ENCODE results near the gene GNGT2.

The GNGT2 gene

DNA sequence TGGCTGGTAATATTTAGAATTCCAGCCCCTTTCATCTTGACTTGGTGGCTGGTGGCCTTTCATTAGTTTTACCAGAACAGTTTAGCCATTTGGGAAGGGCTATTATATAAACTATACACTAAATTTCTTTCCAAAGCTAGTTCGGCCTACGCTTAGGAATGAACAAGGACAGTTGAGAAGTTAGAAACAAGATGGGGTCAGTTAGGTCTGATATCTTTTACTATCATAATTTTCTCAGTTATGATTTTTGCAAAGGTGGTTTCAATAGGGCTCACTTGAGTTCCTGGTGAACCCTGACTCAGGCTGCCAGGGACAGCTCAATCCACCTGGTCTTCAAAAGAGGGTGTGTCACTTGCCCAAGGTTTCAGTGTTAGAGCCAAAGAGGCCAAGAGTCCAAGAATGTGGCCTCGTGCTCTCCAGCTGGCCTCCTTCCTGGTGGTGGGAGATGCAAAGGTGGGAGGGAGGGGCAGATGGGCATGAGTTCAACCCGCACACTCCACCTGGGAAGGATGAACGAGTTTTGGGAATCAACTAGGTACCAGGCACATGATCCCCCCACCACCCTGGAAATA, 24.2 kb upstream of the GNGT2 start:
- no peak overlapping the region for H3K9ac ChIP-seq (ENCODE audit: low read depth, low read length)
- H3K4me1 ChIP-seq (ENCODE audit: insufficient read depth, low read length), result peaks cover 14% of the 10 kb centered on the region
- ATAC-seq (ENCODE audit: insufficient read depth, low read depth) (no peak), DNase-seq (no peak)
- H2AFZ ChIP-seq (ENCODE audit: low read depth, low read length), result no peak overlapping the region
- H3K27ac ChIP-seq (ENCODE audit: low read length), result no peak overlapping the region
- no peaks in the 10 kb centered on the region for H3K79me2 ChIP-seq (ENCODE audit: insufficient read depth, low read length)
- H3K27me3 ChIP-seq (ENCODE audit: insufficient read depth, low read length, poor library complexity), result peaks cover 15% of the 10 kb centered on the region
- no peak overlapping the region for H3K4me2 ChIP-seq (ENCODE audit: insufficient read depth, low read length)
- H4K20me1 ChIP-seq (ENCODE audit: insufficient read depth, low read length), result no peaks in the 10 kb centered on the region
- H3K4me3 ChIP-seq (ENCODE audit: low read depth in 1 of 2, low read length in 2 of 2), result no peak overlapping the region
- no peaks in the 10 kb centered on the region for H3K36me3 ChIP-seq (ENCODE audit: insufficient read depth, low read length)
- TF ChIP-seq, protein P1, sequence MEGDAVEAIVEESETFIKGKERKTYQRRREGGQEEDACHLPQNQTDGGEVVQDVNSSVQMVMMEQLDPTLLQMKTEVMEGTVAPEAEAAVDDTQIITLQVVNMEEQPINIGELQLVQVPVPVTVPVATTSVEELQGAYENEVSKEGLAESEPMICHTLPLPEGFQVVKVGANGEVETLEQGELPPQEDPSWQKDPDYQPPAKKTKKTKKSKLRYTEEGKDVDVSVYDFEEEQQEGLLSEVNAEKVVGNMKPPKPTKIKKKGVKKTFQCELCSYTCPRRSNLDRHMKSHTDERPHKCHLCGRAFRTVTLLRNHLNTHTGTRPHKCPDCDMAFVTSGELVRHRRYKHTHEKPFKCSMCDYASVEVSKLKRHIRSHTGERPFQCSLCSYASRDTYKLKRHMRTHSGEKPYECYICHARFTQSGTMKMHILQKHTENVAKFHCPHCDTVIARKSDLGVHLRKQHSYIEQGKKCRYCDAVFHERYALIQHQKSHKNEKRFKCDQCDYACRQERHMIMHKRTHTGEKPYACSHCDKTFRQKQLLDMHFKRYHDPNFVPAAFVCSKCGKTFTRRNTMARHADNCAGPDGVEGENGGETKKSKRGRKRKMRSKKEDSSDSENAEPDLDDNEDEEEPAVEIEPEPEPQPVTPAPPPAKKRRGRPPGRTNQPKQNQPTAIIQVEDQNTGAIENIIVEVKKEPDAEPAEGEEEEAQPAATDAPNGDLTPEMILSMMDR (IDR thresholded peaks at IDR 0.05; ENCODE audit: borderline replicate concordance, extremely low read depth, low read length, poor library complexity, severe bottlenecking), result no peak
- no peak for TF ChIP-seq EZH2 (IDR thresholded peaks at IDR 0.05; ENCODE audit: borderline replicate concordance, low read depth, low read length, severe bottlenecking)
- no peaks in the 10 kb centered on the region for H3K9me3 ChIP-seq (ENCODE audit: insufficient read depth, low read length, severe bottlenecking)

DNA sequence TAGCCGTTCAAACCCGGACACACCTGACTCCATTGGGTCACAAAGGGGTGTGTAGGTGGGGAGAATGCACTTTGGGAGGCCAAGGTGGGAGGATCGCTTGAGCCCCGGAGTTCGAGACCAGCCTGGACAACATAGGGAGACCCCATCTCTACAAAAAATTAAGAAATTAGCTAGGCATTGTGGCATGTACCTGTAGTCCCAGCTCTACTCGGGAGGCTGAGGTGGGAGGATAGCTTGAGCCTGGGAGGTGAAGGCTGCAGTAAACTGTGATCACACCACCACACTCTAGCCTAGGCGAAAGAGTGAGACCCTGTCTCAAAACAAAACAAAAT, 21.2 kb upstream of the GNGT2 start:
- 0 out of 2 replicates have a peak overlapping the region, but pooled peaks have one; percentile 73 for H3K4me2 ChIP-seq (ENCODE audit: insufficient read depth, low read length)
- H3K4me1 ChIP-seq (ENCODE audit: insufficient read depth, low read length), result peaks cover 14% of the 10 kb centered on the region
- no peak for ATAC-seq (ENCODE audit: insufficient read depth, low read depth)
- no peaks in the 10 kb centered on the region for H3K79me2 ChIP-seq (ENCODE audit: insufficient read depth, low read length)
- no peak overlapping the region for H3K27ac ChIP-seq (ENCODE audit: low read length)
- no peak overlapping the region for H3K9ac ChIP-seq (ENCODE audit: low read depth, low read length)
- H3K36me3 ChIP-seq (ENCODE audit: insufficient read depth, low read length), result no peaks in the 10 kb centered on the region
- H3K27me3 ChIP-seq (ENCODE audit: insufficient read depth, low read length, poor library complexity), result peaks cover 18% of the 10 kb centered on the region
- no peak for DNase-seq
- H4K20me1 ChIP-seq (ENCODE audit: insufficient read depth, low read length), result peaks cover 4% of the 10 kb centered on the region; the same call in 1 of the 2 replicates
- TF ChIP-seq EZH2 (IDR thresholded peaks at IDR 0.05; ENCODE audit: borderline replicate concordance, low read depth, low read length, severe bottlenecking), result no peak
- TF ChIP-seq, protein P1 (IDR thresholded peaks at IDR 0.05; ENCODE audit: borderline replicate concordance, extremely low read depth, low read length, poor library complexity, severe bottlenecking), result no peak
- H3K9me3 ChIP-seq (ENCODE audit: insufficient read depth, low read length, severe bottlenecking), result no peaks in the 10 kb centered on the region
- H3K4me3 ChIP-seq (ENCODE audit: low read depth in 1 of 2, low read length in 2 of 2), result no peak overlapping the region
- H2AFZ ChIP-seq (ENCODE audit: low read depth, low read length), result no peak overlapping the region

DNA sequence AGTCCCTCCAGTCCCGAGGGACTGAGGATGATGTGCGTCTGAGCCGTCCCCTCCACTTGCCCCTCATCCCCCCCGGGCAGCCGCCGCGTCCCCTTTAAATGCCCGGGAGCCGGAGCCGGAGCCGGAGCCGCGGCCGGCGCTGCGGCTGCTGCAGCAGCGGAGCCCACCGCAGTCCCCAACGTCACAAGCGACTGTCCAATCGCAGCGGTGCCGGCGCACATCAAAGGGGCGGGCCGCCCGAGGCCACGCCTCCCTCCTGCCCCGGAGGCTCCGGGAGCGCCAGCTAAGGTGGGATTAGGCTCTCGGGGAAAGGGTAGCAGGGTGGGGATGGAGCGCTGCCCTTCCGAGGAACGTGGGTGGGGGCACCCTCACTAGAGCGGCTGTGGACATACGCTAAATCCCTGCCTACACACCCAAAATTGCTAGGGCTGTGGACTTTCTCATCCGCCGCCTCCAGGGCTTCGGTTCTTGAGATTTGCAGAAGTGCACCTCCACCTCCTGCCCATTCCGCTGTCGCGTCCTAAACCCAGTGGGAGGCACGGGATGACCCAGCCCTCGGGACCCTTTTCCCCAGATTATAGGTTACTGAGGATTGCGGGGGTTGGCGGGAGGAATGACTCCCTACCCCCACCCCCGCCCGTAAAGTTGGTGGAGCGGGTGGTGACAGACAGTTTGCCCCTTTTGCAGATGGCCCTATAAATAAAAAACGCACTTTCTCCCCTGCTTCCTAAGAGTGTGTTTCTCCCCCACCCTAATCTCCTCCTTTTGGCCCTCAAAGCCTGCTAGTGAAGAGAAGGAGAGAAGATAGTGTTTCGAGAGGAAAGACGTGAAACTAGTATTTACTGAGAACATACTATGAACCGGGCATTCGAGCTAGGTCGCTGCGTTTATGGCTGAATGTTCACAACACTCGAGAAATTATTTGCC, 20.5 kb upstream of the GNGT2 start, which contains the start of gene PHOSPHO1:
PHOSPHO1 (minus strand) TSS at position 152 of the 927 bp plus-strand sequence. CDS start 4,096 bp downstream, outside the sequence.
- H3K79me2 ChIP-seq (ENCODE audit: insufficient read depth, low read length), result no peaks in the 10 kb centered on the region
- peak within 1 kb of the TSS in 1 of 2 experiments; percentile 50; a peak in 2 of 4 replicates for H3K4me3 ChIP-seq (ENCODE audit: low read depth in 1 of 2, low read length in 2 of 2)
- peak within 1 kb of the TSS; percentile 73 for H3K4me2 ChIP-seq (ENCODE audit: insufficient read depth, low read length)
- no peak within 1 kb of the TSS for H3K27ac ChIP-seq (ENCODE audit: low read length)
- H3K9ac ChIP-seq (ENCODE audit: low read depth, low read length), result peak within 1 kb of the TSS; percentile 36
- H3K36me3 ChIP-seq (ENCODE audit: insufficient read depth, low read length), result no peaks in the 10 kb centered on the region
- H3K9me3 ChIP-seq (ENCODE audit: insufficient read depth, low read length, severe bottlenecking), result no peaks in the 10 kb centered on the region
- peak; percentile 88 for DNase-seq
- TF ChIP-seq EZH2 (IDR thresholded peaks at IDR 0.05; ENCODE audit: borderline replicate concordance, low read depth, low read length, severe bottlenecking), result no peak
- TF ChIP-seq, protein P1 (IDR thresholded peaks at IDR 0.05; ENCODE audit: borderline replicate concordance, extremely low read depth, low read length, poor library complexity, severe bottlenecking), result no peak
- peaks cover 14% of the 10 kb centered on the region for H3K4me1 ChIP-seq (ENCODE audit: insufficient read depth, low read length)
- peak within 1 kb of the TSS; percentile 38 for H2AFZ ChIP-seq (ENCODE audit: low read depth, low read length)
- peaks cover 4% of the 10 kb centered on the region; the same call in 1 of the 2 replicates for H4K20me1 ChIP-seq (ENCODE audit: insufficient read depth, low read length)
- peaks cover 18% of the 10 kb centered on the region for H3K27me3 ChIP-seq (ENCODE audit: insufficient read depth, low read length, poor library complexity)
- peak; percentile 92 for ATAC-seq (ENCODE audit: insufficient read depth, low read depth)
